GM18858 (cell line): ENCODE measurements around the gene SPDYC.

Experiments
- ATAC-seq: cut with Tn5 transposase; IDR thresholded peaks from one replicate; pipeline ENCODE4 v1.9.1; 2021; ENCODE audit not compliant: unreplicated experiment

SPDYC gene

GRCh38 chr11:65204646-65205601 lies 34.9 kb downstream of the SPDYC start:
- ATAC-seq: no peak

- no peak for ATAC-seq
Observed at GRCh38 chr11:65205602-65205967, 35.6 kb downstream of the SPDYC start.

DNA sequence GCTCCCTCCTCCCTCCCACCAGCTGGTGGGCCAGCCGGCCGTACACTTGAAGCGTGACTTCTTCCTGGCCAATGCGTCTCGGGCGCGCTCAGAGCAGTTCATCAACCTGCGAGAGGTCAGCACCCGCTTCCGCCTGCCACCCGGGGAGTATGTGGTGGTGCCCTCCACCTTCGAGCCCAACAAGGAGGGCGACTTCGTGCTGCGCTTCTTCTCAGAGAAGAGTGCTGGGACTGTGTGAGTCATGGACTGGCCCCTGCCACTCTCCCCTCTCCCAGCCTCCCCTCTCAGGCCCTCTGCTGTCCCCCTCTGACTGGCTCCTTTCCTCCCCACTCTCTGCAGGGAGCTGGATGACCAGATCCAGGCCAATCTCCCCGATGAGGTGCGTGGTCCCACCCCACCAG lies 36.4 kb downstream of the SPDYC start:
- no peak for ATAC-seq

GRCh38 chr11:65206901-65207300 lies 36.9 kb downstream of the SPDYC start:
- ATAC-seq: no peak

- no peak for ATAC-seq
Observed at GRCh38 chr11:65207918-65208784, 38.1 kb downstream of the SPDYC start.

- no peak for ATAC-seq
Observed at GRCh38 chr11:65208785-65209710, 39.0 kb downstream of the SPDYC start.

GRCh38 chr11:65209711-65210360 lies 39.8 kb downstream of the SPDYC start:
- no peak for ATAC-seq

DNA sequence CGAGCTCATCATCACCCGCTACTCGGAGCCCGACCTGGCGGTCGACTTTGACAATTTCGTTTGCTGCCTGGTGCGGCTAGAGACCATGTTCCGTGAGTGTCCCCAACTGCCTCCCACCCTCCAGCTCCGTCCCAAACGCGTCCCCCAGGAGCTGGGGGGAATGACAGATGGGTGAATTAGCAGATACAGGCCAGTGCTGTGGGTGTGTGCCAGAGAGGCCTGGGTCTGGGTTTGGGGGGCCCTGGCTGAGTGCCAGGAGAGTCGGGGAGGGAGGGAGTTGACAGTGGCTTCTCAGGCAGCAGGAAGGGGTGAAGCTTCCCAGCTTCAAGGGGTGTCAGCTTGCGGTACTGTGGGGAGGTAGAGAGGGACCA lies 40.3 kb downstream of the SPDYC start:
- ATAC-seq: no peak

DNA sequence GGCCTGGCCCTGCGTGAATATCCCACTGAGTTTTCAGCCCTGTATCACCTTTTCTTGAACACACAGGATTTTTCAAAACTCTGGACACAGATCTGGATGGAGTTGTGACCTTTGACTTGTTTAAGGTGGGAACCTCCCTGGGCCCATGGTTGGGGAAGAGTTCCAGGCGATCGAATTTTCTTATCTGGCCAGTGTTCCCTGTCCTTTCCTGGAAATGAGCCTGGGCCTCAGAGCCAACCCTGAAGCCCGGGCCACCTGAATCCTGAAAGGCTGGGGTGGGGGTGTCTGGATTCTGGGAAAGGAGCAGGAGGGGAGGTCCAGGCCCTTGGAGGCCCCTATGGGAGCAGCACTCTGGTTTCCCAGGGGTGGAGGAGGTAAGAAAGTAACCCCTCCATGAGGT lies 40.7 kb downstream of the SPDYC start:
- ATAC-seq: no peak

DNA sequence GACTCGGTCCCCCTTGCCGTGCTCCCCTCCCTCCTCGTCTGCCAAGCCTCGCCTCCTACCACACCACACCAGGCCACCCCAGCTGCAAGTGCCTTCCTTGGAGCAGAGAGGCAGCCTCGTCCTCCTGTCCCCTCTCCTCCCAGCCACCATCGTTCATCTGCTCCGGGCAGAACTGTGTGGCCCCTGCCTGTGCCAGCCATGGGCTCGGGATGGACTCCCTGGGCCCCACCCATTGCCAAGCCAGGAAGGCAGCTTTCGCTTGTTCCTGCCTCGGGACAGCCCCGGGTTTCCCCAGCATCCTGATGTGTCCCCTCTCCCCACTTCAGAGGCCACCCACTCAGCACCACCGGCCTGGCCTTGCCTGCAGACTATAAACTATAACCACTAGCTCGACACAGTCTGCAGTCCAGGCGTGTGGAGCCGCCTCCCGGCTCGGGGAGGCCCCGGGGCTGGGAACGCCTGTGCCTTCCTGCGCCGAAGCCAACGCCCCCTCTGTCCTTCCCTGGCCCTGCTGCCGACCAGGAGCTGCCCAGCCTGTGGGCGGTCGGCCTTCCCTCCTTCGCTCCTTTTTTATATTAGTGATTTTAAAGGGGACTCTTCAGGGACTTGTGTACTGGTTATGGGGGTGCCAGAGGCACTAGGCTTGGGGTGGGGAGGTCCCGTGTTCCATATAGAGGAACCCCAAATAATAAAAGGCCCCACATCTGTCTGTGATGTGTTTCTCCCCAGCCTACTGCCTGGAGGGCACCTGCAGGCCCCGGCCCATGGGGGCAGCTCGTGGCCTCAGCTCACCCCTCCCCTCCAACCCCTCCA lies 41.5 kb downstream of the SPDYC start:
- ATAC-seq: no peak

GRCh38 chr11:65212226-65212801 lies 42.3 kb downstream of the SPDYC start:
- ATAC-seq: no peak

- no peak for ATAC-seq
Observed at GRCh38 chr11:65213322-65214211, 43.5 kb downstream of the SPDYC start.

DNA sequence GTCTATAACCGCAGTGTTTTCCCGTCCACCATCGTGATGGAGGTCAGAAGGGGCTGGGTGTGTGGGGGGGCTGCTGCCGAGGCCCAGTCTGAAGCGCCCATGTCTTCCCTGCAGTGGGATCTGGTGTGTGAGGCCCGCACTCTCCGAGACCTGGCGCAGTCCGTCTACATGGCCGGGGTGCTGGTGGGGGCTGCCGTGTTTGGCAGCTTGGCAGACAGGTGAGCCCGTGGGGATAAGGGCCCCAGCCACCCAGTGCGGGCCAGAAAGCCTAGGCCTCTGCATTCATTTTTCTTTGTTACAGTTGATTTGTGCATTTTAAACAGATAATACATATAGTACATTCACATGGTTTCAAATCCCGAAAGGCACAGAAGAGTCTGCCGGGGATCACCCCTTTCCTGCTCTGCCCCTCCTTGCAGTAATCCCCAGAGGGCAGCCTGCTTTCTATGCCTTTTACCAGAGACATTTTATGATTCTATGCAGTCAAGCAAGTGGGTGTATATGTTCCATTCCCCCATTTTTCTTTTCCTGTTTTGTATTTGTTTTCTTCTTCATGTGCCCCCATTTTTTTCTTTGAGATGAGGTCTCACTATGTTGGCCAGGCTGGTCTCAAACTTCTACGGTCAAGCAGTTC lies 44.3 kb downstream of the SPDYC start:
- ATAC-seq: no peak

DNA sequence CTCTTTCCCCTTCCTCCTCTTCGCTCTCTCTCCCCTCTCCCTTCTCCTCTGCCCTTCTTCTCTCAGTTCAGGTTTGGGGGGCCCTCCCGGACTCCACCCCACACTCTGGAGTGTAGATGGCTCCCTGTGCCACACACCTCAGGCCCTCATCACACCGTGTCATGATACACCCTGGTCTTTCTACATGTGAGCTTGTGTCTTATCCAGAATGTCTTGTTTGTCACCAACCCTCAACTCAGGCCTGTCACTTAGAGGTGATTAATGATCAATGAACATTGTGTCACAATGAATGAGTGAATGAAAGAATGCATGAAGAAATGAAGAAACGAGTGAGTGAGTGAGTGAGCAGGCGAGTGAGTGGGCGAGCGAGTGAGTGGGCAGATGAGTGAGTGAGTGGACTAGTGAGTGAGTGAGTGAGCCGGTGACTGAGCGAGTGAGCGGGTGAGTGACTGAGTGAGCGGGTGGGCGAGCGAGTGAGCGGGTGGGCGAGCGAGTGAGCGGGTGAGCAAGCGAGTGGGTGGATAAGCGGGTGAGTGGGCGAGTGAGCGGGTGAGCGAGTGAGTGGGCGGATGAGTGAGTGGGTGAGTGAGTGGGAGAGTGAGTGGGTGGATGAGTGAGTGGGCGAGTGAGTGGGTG lies 45.5 kb downstream of the SPDYC start:
- no peak for ATAC-seq

DNA sequence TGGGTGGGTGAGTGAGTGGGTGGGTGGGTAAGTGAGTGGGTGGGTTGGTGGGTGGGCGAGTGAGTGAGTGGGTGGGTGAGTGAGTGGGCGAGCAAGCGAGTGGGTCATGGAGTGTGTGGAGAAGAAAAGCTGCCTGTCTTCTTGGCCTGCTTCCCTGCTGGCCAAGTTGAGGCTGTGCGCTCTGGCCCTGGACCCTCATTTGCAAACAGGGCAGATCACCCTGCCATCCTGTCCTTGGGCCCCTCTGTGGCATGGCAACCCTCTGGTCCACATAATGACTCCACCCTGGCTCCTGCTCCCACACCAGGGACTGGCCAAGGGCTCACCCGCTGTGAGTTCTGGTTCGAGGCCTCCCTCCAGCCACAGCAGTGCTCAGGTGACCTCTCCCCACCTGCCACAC lies 46.8 kb downstream of the SPDYC start:
- ATAC-seq: no peak

- no peak for ATAC-seq
Observed at GRCh38 chr11:65217441-65218423, 47.7 kb downstream of the SPDYC start.
